COR-L47 (cell line): ENCODE data around the gene GALNT17.

Experiments
- DNase-seq: peaks from one replicate; lab custom pipeline; 2025; lab: John Stamatoyannopoulos, UW

The GALNT17 gene

GRCh38 chr7:71506822-71507221, 374.9 kb downstream of the GALNT17 start:
- no peak for DNase-seq

GRCh38 chr7:71507680-71508602, 376.0 kb downstream of the GALNT17 start:
- no peak for DNase-seq

GRCh38 chr7:71509381-71509780, 377.4 kb downstream of the GALNT17 start:
- no peak for DNase-seq

- no peak for DNase-seq
These were observed 379.4 kb downstream of the GALNT17 start for GRCh38 chr7:71511361-71511807.

- no peak for DNase-seq
These were observed 386.2 kb downstream of the GALNT17 start for GRCh38 chr7:71517940-71518699.

- DNase-seq, result no peak
These were observed 386.9 kb downstream of the GALNT17 start for GRCh38 chr7:71518880-71519279.

GRCh38 chr7:71521506-71521905, 389.6 kb downstream of the GALNT17 start:
- no peak for DNase-seq

GRCh38 chr7:71526106-71526505, 394.2 kb downstream of the GALNT17 start:
- no peak for DNase-seq

- DNase-seq, result no peak
These were observed 395.3 kb downstream of the GALNT17 start for GRCh38 chr7:71527213-71527612.

- no peak for DNase-seq
These were observed 403.7 kb downstream of the GALNT17 start for GRCh38 chr7:71535616-71536015.

GRCh38 chr7:71538210-71538609, 406.3 kb downstream of the GALNT17 start:
- no peak for DNase-seq

- DNase-seq, result no peak
These were observed 407.7 kb downstream of the GALNT17 start for GRCh38 chr7:71539615-71540014.

GRCh38 chr7:71541707-71542353, 409.9 kb downstream of the GALNT17 start:
- DNase-seq, result no peak

GRCh38 chr7:71543396-71543795, 411.5 kb downstream of the GALNT17 start:
- DNase-seq, result no peak

GRCh38 chr7:71544816-71545215, 412.9 kb downstream of the GALNT17 start:
- DNase-seq, result no peak

GRCh38 chr7:71547426-71547825, 415.5 kb downstream of the GALNT17 start:
- DNase-seq, result no peak

- DNase-seq, result no peak
These were observed 416.8 kb downstream of the GALNT17 start for GRCh38 chr7:71548746-71549145.

GRCh38 chr7:71553306-71553705, 421.4 kb downstream of the GALNT17 start:
- DNase-seq, result no peak

GRCh38 chr7:71555758-71556157, 423.8 kb downstream of the GALNT17 start:
- DNase-seq, result no peak

- no peak for DNase-seq
These were observed 427.1 kb downstream of the GALNT17 start for GRCh38 chr7:71558806-71559613.

GRCh38 chr7:71560354-71560995, 428.5 kb downstream of the GALNT17 start:
- DNase-seq, result no peak
